Dedifferentiated amniotic fluid mesenchymal stem cell (primary cell): ENCODE data around the gene VWA7.

Experiments used
- DNase-seq: peaks from one replicate; pipeline ENCODE4 v3.0.0-alpha.2; 2016; ENCODE audit errors: extremely low spot score

Gene VWA7

GRCh38 chr6:31778999-31779885 is 2.1 kb upstream of the VWA7 start:
- DNase-seq = no peak

DNA sequence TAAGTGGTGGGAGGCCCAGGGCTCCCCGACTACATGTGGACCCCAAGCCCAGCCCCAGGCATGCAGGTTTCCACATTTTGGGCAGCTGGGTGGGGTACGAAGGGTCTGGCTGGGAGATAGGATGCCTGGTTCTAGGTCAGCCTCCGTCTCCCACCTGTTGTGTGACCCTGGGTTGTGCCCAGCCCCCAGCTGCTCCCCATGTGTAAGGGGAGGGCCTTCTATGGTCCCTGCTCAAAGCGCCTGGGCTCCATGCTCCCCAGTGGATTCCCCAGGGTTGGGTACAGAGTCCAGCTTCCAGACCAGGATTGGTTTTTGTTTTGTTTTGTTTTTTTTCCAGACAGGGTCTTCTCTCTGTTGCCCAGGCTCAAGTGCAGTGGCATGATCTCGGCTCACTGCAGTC is 1.1 kb upstream of the VWA7 start:
- DNase-seq = no peak

- no peak for DNase-seq
Measured at GRCh38 chr6:31777667-31778050, 531 bp upstream of the VWA7 start.

- DNase-seq = no peak
Measured at GRCh38 chr6:31776485-31776988, 591 bp downstream of the VWA7 start.

GRCh38 chr6:31775633-31776484 is 1.3 kb downstream of the VWA7 start:
- DNase-seq = no peak

DNA sequence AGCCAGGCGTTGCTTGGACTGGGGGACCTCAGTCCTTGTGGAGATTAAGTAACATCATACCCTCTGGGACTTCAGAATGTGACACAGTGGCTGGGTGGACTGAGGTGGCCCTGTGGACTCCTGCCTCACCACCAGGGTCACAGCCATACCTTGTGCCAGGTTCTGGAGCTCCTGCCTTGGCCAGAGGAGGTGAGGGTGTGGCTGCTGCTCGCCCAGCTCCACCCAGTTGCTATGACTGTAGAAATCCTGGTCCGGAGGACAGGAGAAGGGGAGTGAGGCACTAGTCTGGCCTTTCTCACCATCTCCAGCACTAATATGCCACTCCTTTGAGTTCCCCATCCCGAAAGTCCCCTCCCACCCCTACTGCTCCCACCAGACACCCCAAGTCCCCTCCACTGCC is 1.9 kb downstream of the VWA7 start:
- no peak for DNase-seq

GRCh38 chr6:31771992-31772358 is 5.2 kb downstream of the VWA7 start:
- no peak for DNase-seq

GRCh38 chr6:31770860-31771259 is 6.3 kb downstream of the VWA7 start:
- DNase-seq = no peak

GRCh38 chr6:31769684-31770371 is 7.3 kb downstream of the VWA7 start:
- DNase-seq = no peak

GRCh38 chr6:31768363-31769257 is 8.5 kb downstream of the VWA7 start:
- no peak for DNase-seq

DNA sequence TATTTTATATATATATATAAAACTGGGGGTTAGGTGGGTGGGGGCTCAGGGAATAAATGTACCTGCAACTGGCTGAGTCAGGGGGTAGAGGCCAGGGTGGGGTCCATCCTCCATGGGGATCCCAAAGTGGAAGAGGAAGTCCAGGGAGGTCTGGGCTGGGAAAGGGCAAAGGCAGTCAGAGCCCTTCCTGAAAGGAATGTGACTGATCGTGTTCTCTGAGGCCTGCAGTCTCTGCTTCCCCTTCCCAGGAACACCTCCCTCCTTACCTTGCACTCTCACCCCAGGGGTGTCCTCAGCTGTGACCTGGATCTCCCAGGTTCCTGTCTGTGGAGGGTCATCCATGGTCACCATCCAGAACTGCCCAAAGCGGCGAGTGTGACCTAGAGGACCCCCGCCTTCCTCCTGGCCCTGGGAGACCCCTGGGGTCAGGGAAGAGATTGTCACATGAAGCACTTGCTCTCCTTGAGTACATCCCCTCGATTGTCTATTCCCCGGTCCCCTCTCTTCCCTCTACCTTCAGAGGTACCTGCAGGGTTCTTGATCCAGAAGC is 10.0 kb downstream of the VWA7 start:
- DNase-seq = no peak

DNA sequence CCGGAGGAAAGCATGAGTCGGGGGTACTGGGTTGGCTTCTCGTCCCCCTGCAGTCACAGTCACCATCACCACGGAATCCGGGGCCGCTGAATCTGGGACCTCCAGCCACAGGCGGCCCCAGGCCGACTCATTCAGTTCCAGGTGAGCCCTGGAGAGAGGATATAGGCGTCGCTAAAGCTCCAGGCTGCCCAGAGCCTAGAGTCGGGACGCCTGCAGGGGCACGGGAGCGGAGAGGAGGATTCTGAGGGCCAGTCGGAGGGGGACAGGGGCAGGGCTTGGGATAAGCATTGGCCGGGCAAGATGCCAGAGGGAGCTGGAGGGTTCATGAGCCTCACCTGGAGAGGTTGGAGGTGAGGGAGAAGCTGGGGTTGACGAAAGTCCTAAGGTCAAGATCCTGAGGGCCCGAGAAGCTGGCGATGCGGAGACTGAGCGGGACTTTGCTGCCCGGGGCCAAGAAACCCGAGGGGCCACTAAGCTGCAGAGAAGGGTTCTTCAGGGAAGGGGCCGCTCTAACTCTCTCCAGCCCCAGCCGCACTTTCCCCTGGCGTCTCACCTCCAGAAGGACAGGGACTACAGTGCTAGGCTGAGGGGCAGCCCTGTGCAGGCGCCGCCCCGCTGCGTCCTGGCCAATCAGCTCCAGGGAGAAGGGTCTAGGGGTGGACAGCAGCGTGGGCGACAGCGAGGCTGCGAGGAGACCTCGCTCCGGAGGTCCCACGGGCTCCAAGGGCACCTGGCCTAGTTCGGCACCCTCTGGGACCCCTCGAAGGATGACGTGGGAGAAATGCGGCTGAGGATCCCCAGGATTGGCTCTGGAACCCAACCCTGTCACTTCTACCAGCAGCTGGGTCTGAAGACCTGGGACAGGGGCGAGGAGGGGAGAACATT is 11.0 kb downstream of the VWA7 start:
- DNase-seq = no peak

DNA sequence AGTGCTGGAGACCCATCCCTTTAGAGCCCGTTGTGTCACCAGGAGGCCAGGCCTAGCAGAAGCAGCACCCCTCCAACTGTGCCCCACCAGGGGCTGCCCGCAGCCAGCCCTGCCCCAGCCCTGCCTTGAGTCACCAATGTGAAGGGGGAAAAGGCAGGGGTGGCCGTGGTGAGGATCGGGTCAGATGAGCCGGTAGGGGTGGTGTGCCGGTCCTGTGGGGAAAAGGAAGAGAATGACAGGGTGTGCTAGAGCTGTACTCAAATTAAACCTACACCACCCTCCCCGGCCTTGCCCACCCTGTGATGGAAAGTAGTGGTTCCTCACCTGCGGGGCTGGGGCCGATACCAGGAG is 11.6 kb downstream of the VWA7 start:
- no peak for DNase-seq

DNA sequence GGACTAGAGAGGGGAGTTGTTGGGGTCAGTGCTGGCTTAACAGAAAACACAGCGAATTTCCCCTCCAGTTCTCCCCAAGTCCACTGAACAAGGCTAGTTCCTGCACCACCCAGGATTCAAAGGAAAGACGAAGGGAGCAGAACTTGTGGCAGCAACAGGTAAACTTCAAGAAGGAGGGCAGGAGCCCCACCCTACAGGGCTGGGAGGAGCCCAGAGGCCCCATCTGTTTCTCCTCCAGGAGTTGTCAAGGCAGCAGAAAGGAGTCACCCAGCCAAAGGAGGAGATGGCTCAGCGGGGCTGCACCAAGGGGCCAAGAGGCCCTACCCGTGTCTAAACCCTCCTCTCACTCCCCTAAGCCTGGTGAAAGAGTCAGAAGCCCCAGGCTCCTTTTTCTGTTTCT is 12.9 kb downstream of the VWA7 start:
- DNase-seq = no peak

GRCh38 chr6:31763619-31763940 is 13.5 kb downstream of the VWA7 start:
- DNase-seq = peak; percentile 73

GRCh38 chr6:31762878-31763618 is 14.1 kb downstream of the VWA7 start:
- DNase-seq = no peak

GRCh38 chr6:31762356-31762755 is 14.8 kb downstream of the VWA7 start, which contains the start of gene SAPCD1:
SAPCD1 (plus strand) TSS chr6:31762656; CDS start chr6:31763055, 399 bp downstream.
- no peak for DNase-seq

DNA sequence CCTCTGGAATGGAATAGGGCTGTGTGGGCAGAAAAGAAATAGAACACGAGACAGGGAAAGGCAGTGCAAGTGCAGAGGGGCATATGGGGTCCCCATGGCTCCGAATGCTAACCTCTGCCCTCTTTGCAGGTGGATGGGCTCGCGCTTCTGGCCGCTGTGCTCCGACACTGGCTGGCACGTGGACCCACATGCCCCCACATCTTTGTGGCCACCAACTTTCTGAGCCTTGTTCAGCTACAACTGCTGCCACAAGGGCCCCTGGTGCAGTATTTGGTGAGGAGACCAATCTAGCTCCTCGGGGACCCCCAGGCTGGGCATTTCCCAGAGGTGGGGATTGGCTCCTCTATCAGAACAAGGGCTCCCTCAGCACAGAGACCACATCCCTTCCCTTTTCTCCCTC is 15.8 kb downstream of the VWA7 start:
- DNase-seq = no peak

DNA sequence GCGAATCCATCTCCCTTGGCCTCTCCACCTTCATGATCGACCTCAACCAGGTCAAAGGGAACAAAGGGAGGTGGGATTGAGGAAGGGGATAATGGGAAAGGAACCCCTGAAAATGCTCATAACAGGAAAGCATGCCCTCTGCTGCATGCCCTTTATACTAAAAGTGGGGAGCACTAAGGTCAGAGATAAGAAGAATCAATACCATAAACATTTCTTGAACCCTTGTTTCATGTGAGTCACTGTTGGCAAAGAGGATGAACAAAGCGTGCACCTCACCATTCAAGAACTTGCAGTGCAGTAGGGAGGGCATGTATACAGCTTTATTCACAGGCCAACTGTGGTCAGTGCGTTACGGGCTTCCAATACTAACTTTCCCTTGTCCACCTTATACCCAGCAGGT is 16.3 kb downstream of the VWA7 start:
- no peak for DNase-seq
